ENCODE measurements around the gene POLR2B.
"Not testable (repeated sequence)": the region's sequence is repeated elsewhere in the genome, so short reads cannot be mapped to it uniquely, and the experiment has no call there.

Gene POLR2B

GRCh38 chr4:57059890-57060716 lies 81.4 kb downstream of the POLR2B start:
- DNase-seq: no peak

- not testable (repeated sequence) for DNase-seq
Measured at GRCh38 chr4:57060717-57061067, 82.0 kb downstream of the POLR2B start.

GRCh38 chr4:57061395-57061794 lies 82.7 kb downstream of the POLR2B start:
- no peak for DNase-seq

GRCh38 chr4:57063518-57063917 lies 84.8 kb downstream of the POLR2B start:
- DNase-seq: no peak

- DNase-seq: no peak
Measured at GRCh38 chr4:57064120-57064519, 85.4 kb downstream of the POLR2B start.

- DNase-seq: no peak
Measured at GRCh38 chr4:57064811-57065711, 86.4 kb downstream of the POLR2B start.

GRCh38 chr4:57065730-57066482 lies 87.2 kb downstream of the POLR2B start:
- DNase-seq: no peak

- no peak for DNase-seq
Measured at GRCh38 chr4:57068237-57068981, 89.7 kb downstream of the POLR2B start.

GRCh38 chr4:57070461-57070860 lies 91.8 kb downstream of the POLR2B start:
- DNase-seq: no peak

GRCh38 chr4:57071326-57071725 lies 92.6 kb downstream of the POLR2B start:
- DNase-seq: no peak

GRCh38 chr4:57073559-57073958 lies 94.9 kb downstream of the POLR2B start:
- no peak for DNase-seq

- no peak for DNase-seq
Measured at GRCh38 chr4:57074744-57075143, 96.0 kb downstream of the POLR2B start.

- no peak for DNase-seq
Measured at GRCh38 chr4:57075367-57075766, 96.7 kb downstream of the POLR2B start.

GRCh38 chr4:57076646-57077045 lies 98.0 kb downstream of the POLR2B start:
- no peak for DNase-seq

GRCh38 chr4:57077550-57078343 lies 99.1 kb downstream of the POLR2B start:
- DNase-seq: no peak

GRCh38 chr4:57078685-57079521 lies 100.2 kb downstream of the POLR2B start:
- peak; percentile 2 for DNase-seq

Measured in NCI-H2227 treated with DMSO at 0.1 percent for 48 hours (cell line).